ENCODE results near the gene NCSTN.

NCSTN gene

GRCh38 chr1:160353223-160353622, 10.0 kb downstream of the NCSTN start:
- no peak for DNase-seq

- peak; percentile 29 for DNase-seq
These were observed 11.3 kb downstream of the NCSTN start for GRCh38 chr1:160354388-160354985.

GRCh38 chr1:160357286-160358002, 14.3 kb downstream of the NCSTN start:
- no peak for DNase-seq

DNA sequence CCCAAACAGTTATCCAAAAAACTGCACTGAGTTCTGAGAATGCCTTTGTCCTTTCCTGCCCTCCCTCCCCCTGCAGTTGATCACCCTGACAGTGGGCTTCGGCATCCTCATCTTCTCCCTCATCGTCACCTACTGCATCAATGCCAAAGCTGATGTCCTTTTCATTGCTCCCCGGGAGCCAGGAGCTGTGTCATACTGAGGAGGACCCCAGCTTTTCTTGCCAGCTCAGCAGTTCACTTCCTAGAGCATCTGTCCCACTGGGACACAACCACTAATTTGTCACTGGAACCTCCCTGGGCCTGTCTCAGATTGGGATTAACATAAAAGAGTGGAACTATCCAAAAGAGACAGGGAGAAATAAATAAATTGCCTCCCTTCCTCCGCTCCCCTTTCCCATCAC, 14.9 kb downstream of the NCSTN start:
- no peak for DNase-seq

DNA sequence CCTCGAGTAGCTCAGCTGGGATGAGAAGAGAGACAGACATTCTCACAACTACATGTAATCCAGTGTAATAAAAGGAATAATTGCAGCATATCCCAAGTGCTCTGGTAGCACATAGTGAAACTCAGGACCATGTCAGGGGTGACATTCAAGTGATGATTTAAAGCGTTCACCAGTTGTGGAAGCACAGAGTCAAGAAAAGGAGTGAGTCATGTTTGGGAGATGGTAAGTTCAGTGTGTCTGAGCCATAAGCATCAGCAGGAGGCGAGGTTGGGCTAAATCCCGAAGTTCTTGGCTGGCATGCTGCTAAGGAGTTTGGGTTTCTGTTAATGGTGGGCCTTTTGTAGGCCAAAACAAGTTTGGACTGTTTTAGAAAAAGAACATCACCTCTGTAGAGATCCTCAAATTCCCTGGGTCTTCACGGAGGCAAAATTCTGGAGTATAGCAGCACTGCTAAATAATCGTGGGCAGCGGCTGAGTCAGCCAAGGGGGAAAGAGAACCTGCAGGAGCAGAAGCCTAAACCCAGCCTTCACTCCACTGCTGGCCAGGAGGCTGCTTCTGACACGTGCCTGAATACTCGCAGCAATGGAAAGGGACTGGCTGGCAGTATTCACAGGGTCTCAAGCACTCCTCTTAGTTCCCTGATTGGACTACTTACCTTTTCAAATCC, 16.5 kb downstream of the NCSTN start:
- no peak for DNase-seq

GRCh38 chr1:160360227-160360695, 17.1 kb downstream of the NCSTN start:
- no peak for DNase-seq

DNA sequence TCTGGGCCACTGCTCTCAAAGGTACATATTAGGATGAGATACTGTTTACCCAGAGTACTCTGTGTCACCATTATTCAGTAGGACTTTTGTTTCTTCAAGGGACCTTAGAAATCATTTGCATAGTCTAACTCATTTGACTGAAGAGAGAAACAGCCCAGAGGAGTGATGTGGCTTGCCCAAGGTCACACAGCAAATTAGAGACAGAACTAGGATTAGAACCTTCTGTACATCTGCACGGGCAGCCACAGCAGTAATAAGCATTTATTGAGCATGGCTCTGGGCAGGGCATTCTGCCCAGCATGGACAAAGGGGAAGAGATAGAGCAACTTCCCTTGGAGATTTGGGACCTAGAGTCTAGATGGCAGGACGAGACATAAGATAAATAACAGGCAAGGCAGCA, 18.0 kb downstream of the NCSTN start:
- no peak for DNase-seq

- no peak for DNase-seq
These were observed 18.6 kb downstream of the NCSTN start for GRCh38 chr1:160361814-160362167.

GRCh38 chr1:160362168-160362957, 19.2 kb downstream of the NCSTN start:
- peak; percentile 97 for DNase-seq

DNA sequence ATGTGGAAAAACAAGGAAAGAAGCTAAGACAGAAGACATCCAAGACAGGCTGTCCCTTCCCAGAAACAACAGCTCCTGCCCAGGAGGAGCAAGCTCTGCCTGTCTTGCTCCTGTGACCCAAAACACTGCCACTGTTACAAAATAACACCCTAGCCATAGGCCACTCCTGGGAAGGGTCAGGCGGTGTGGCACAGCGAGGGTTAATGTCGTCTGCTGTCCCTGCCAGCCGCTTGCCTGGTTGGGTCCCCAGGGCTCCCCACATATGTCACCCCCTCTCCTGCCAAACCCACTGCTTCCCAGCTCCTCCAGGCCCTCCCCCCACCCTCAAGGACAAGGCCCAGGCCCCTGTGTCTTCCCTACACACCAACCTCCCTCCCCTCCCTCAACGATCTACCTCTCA, 19.8 kb downstream of the NCSTN start:
- DNase-seq, result peak; percentile 91

DNA sequence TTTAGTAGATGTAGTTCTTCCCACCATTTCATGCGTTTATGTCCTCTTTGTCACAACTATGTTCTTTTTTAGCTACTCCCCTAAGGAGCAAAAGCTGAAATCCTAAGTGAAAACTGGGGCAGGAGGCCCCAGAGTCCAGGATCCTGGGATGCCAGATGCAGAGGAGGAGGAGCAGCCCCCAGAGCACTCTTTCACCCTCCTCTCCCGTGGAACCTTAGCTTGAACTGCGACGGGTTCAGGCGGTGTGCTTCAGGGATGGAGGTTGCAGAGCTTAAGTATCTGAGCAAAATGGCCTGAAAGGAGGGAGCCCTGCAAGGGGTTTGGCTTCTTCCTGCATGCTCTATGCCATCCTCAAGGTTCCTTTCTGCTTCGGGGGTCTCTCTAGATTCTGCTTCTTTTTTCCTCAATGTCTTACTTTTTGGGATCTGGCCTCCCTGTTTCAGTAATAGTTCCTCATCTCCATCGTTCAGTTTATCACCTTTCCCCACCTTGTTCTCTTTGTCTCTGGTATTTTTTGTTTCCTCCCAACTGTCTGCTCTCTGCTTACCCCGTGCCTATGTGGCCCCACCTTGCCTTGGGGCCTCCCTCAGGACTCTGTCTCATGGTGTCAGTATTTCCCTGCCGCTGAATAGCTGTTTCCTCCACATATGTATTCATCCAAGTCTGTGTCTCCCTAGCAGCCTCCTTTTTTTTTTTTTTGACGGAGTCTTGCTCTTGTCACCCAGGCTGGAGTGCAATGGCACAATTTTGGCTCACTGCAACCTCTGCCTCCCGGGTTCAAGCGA, 21.0 kb downstream of the NCSTN start:
- DNase-seq, result peak; percentile 65

DNA sequence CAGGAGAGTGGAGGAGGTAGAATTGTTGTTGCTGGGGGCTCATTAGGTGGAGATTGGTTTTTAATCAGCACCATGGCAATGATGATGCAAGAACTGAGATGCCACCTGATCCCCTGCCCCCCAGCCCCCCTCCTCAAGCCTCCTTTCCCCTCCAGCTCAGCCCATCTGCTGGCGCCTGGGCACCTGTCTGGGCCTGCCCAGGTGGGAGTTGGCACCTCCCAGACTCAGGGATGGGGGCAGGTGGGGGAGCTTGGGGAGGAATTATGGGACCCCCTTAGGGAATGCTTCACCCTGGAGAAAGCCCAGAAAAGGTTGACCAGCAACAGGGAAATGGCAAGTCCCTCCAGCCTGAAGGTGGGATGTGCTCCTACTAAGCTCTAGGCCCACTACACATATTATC, 22.1 kb downstream of the NCSTN start:
- DNase-seq, result peak; percentile 92

DNA sequence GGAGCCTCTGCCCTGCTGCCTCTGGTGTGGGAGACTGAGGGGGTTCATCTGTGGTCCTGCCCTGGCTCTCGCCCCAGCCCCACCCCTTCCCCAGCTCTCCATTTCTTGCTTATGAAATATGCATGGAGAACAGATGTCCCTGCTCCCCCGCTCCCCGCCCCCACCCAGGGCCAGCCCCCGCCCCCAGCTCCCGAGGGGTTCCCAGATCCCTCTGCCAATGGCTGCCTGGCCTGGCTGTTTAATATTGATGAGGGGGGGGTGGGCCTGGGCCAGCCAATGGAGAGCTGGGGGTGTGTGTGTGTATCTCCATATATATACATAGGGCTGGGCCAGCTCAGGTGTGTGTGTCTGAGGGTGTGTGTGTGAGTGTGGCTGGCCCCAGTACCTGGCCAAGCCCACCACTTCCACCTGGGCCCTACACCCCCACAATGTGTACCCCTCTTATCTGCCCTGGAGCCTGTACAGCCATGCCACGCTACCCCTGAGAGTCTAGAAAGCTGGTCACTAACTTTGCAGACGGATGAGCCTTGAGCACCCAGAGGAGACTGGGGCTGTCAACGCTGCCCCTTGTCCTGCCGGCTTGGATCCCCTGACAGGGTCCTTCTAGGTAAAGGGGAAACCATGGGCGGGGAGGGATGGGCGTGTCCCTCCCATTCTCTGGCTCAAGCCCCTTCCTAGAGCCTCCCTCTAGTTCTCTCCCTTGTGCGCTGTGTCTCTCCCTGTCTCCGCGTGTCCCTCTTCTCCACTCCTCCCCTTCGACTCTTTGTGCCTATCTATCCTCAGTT, 23.7 kb downstream of the NCSTN start, which contains the start of gene NHLH1:
TSS of gene NHLH1 (plus strand) at position 341 of the 785 bp plus-strand sequence. CDS start 3,661 bp downstream, outside the sequence.
- DNase-seq, result peak; percentile 93

GRCh38 chr1:160367516-160367900, 24.3 kb downstream of the NCSTN start:
- DNase-seq, result no peak

- DNase-seq, result peak; percentile 19
These were observed 25.0 kb downstream of the NCSTN start for GRCh38 chr1:160367934-160368923.

DNA sequence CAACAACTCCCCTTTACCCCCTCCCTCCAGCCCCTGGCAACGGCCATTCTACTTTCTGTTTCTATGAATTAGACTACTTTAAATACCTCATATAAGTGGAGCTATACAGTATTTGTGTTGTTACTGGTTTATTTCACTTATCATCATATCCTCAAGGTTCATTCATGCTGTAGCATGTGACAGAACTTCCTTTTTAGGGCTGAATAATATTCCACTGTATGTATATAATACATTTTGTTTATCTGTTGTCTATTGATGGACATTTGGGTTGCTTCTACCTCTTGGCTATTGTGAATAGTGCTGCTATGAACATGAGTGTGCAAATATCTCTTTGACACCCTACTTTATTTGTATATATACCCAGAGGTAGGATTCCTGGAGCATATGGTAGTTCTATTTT, 25.9 kb downstream of the NCSTN start:
- DNase-seq, result no peak

- no peak for DNase-seq
These were observed 27.6 kb downstream of the NCSTN start for GRCh38 chr1:160370561-160371345.

DNA sequence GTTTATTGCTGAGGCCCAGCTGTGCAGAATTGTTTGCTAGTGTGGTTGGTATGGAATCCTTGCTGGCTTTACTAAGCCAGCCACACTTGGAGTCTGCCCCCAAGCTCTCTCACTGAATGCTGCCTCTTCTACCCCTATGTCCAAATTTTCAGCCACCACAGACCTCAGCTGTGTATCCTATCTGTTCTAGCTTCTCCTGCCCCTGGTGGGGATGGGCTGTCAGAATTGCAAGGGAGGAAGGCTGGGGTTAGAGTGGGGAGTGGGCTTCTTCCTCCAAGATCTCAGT, 28.1 kb downstream of the NCSTN start:
- no peak for DNase-seq

- DNase-seq, result no peak
These were observed 28.6 kb downstream of the NCSTN start for GRCh38 chr1:160371756-160372155.

GRCh38 chr1:160373696-160374095, 30.5 kb downstream of the NCSTN start:
- no peak for DNase-seq

Measured in NCI-H2171 treated with DMSO at 0.1 percent for 48 hours (cell line).